Ishikawa (cell line): ENCODE measurements around the gene MS4A15.
A peak's percentile ranks its signal among the peaks of the same experiment; 100 is the strongest.

ENCODE experiments used
- CEBPB ChIP-seq: IDR thresholded peaks from 2 replicates; pipeline ENCODE4 v1.6.1; 2012
- CREB1 ChIP-seq: IDR thresholded peaks from 2 replicates; pipeline ENCODE4 v1.6.1; 2012; ENCODE audit warnings: low read depth
- EGR1 ChIP-seq: IDR thresholded peaks from 2 replicates; pipeline ENCODE4 v1.6.1; 2012
- EP300 ChIP-seq: IDR thresholded peaks from 2 replicates; pipeline ENCODE4 v1.6.1; 2012; ENCODE audit warnings: borderline replicate concordance
- FOXM1 ChIP-seq: IDR thresholded peaks from 2 replicates; pipeline ENCODE4 v1.6.1; 2012; ENCODE audit warnings: low read depth, borderline replicate concordance
- NFIC ChIP-seq: IDR thresholded peaks from 2 replicates; pipeline ENCODE4 v1.6.1; 2012
- RAD21 ChIP-seq: IDR thresholded peaks from 2 replicates; pipeline ENCODE4 v1.6.1; 2012; ENCODE audit warnings: low read depth
- TAF1 ChIP-seq: IDR thresholded peaks from 2 replicates; pipeline ENCODE4 v1.6.1; 2012; ENCODE audit warnings: low read depth, mild to moderate bottlenecking
- TCF12 ChIP-seq: IDR thresholded peaks from 2 replicates; pipeline ENCODE4 v1.6.1; 2012; ENCODE audit warnings: low read depth
- TEAD4 ChIP-seq: IDR thresholded peaks from 2 replicates; pipeline ENCODE4 v1.6.1; 2012
- YY1 ChIP-seq: IDR thresholded peaks from 2 replicates; pipeline ENCODE4 v1.6.1; 2012; ENCODE audit warnings: low read depth
- ZBTB7A ChIP-seq: IDR thresholded peaks from 2 replicates; pipeline ENCODE4 v1.6.1; 2012; ENCODE audit warnings: low read depth
- TF ChIP-seq, protein P1 (sequence below): IDR thresholded peaks from 2 replicates; pipeline ENCODE4 v1.6.1; 2012; ENCODE audit warnings: low read depth, mild to moderate bottlenecking
- TF ChIP-seq, protein P2 (sequence below): IDR thresholded peaks from 2 replicates; pipeline ENCODE4 v1.6.1; 2012
- TF ChIP-seq, protein P3 (sequence below): IDR thresholded peaks from 2 replicates; pipeline ENCODE4 v1.6.1; 2012

The MS4A15 gene, protein sequence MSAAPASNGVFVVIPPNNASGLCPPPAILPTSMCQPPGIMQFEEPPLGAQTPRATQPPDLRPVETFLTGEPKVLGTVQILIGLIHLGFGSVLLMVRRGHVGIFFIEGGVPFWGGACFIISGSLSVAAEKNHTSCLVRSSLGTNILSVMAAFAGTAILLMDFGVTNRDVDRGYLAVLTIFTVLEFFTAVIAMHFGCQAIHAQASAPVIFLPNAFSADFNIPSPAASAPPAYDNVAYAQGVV

DNA sequence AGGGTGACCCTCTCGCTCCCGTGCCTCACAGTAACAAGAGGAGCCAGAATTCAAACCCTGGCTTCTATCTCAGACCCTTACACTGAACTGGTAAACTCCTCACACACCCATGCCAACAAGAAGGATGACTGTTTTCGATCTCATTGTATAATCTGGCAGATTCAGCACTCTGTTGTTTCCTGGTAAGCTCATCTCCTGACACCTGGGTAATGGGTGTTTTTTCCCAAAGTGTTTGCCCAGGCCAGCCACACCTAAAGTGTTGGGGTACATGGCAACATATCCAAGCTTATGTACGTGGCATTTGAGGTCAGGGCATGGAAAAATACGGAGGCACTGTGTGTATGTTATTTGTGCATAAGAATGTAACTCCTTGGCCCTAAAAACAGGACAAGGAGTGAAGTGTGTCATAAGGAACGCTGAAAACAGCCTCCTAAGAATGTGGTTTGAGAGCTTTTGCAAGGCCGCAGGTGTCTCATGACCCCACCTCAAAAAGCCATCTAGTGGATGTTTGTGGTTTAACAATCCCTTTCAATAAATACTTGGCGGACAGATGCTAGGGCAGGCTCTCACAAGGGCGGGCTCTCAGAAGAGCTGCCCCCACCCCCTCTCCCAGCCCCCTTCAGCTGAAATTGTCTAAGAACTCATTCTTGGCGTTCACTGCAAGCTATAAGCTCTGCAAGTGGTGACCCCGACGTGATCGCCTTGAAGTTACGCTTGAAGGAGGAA, at the start of gene MS4A15:
Gene MS4A15, plus strand, starts transcription at position 561 of the 726 bp plus-strand sequence. CDS start 6,867 bp downstream, outside the sequence.
- no peak for TF ChIP-seq TCF12
- TF ChIP-seq RAD21 = 0 out of 2 replicates have a peak, but pooled peaks have one; percentile 21
- TF ChIP-seq, protein P1, sequence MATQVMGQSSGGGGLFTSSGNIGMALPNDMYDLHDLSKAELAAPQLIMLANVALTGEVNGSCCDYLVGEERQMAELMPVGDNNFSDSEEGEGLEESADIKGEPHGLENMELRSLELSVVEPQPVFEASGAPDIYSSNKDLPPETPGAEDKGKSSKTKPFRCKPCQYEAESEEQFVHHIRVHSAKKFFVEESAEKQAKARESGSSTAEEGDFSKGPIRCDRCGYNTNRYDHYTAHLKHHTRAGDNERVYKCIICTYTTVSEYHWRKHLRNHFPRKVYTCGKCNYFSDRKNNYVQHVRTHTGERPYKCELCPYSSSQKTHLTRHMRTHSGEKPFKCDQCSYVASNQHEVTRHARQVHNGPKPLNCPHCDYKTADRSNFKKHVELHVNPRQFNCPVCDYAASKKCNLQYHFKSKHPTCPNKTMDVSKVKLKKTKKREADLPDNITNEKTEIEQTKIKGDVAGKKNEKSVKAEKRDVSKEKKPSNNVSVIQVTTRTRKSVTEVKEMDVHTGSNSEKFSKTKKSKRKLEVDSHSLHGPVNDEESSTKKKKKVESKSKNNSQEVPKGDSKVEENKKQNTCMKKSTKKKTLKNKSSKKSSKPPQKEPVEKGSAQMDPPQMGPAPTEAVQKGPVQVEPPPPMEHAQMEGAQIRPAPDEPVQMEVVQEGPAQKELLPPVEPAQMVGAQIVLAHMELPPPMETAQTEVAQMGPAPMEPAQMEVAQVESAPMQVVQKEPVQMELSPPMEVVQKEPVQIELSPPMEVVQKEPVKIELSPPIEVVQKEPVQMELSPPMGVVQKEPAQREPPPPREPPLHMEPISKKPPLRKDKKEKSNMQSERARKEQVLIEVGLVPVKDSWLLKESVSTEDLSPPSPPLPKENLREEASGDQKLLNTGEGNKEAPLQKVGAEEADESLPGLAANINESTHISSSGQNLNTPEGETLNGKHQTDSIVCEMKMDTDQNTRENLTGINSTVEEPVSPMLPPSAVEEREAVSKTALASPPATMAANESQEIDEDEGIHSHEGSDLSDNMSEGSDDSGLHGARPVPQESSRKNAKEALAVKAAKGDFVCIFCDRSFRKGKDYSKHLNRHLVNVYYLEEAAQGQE = no peak

DNA sequence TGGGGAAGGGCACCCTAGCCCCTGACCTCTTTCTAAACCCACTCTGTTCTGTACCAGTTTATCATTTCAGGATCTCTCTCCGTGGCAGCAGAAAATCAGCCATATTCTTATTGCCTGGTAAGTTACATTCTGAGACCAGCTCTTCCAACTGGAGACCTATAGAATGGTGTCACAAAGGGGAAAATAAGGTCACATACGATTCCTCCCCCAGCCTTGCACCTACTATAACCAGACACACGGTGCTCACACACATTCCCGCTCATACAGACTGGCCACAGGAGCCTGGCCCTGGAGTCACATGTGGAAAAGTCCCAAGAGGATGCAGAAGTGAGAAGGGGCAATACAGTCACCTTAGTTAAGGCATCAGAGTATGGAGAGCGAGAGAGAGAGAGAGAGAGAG, 49.7 kb upstream of the MS4A15 start:
- TF ChIP-seq CEBPB = no peak
- no peak for TF ChIP-seq TAF1
- no peak for TF ChIP-seq TCF12
- TF ChIP-seq, protein P2, sequence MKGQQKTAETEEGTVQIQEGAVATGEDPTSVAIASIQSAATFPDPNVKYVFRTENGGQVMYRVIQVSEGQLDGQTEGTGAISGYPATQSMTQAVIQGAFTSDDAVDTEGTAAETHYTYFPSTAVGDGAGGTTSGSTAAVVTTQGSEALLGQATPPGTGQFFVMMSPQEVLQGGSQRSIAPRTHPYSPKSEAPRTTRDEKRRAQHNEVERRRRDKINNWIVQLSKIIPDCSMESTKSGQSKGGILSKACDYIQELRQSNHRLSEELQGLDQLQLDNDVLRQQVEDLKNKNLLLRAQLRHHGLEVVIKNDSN = no peak
- TF ChIP-seq CREB1 = no peak
- TF ChIP-seq YY1 = no peak
- TF ChIP-seq RAD21 = no peak

DNA sequence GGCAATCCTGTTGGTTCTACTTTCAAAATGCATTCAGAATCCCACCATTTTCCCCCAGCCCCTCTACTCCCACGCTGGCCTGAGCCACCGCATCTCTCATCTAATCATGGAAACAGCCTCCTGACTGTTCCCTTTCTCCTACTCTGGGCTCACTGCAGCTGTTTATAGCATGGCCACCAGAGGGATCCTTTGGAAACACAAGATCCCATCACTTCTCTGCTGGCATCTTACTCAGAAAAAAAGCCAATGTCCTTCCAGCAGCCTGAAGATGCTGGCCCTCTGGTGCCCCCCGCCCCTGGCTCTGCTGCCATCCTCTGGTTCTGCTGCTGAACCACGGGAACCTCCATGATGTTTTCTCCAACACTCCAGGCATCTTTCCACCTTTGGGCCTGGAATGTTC, 46.2 kb upstream of the MS4A15 start:
- no peak for TF ChIP-seq NFIC
- TF ChIP-seq CREB1 = no peak
- TF ChIP-seq, protein P1 = no peak
- no peak for TF ChIP-seq TEAD4
- TF ChIP-seq FOXM1 = no peak
- TF ChIP-seq CEBPB = no peak
- TF ChIP-seq, protein P3, sequence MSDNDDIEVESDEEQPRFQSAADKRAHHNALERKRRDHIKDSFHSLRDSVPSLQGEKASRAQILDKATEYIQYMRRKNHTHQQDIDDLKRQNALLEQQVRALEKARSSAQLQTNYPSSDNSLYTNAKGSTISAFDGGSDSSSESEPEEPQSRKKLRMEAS = no peak
- no peak for TF ChIP-seq EGR1
- TF ChIP-seq EP300 = no peak
- TF ChIP-seq TAF1 = no peak
- no peak for TF ChIP-seq TCF12
- no peak for TF ChIP-seq RAD21
- TF ChIP-seq YY1 = no peak
- TF ChIP-seq, protein P2 = no peak
- TF ChIP-seq ZBTB7A = no peak

DNA sequence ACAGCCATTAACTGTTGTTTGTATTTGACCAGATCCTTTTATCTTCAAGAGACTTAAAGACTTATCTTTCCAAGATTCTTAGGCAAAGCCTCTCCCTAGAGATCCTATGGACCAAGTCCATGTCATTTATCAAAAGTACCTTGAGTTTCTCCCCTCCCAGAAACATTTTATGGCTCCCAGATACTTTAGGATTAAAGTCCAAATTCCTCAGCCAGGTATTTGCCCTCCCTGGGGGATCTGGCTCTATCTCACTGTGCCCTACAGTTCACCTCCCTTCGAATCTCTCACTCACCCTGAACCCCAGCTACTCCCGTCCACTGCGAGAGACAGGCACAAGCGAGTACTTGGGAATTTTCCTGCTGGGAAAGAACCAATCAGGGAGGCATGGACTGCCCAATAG, 45.4 kb upstream of the MS4A15 start:
- TF ChIP-seq EGR1 (no peak), RAD21 (no peak), CREB1 (no peak), NFIC (no peak), CEBPB (no peak), EP300 (no peak), TEAD4 (no peak), FOXM1 (no peak), ZBTB7A (no peak), TAF1 (no peak)
- TF ChIP-seq, protein P2 = no peak
- TF ChIP-seq, protein P1 = no peak
